K562 (cell line): ENCODE data around the gene SPATA31C1. TPM values are rescaled to one million over a fixed set of nuclear protein-coding genes. Genes with fewer than 3 reads are reported as not detected.

Source experiments
- C11orf30 ChIP-seq: fragments of 450-650 bp; IDR thresholded peaks from 2 replicates; pipeline ENCODE4 v1.6.1; 2016; ENCODE audit warnings: low read depth, mild to moderate bottlenecking
- FOS ChIP-seq: IDR thresholded peaks from 3 replicates; pipeline ENCODE4 v1.6.1; 2011; ENCODE audit not compliant: insufficient read length; ENCODE audit errors: extremely low read depth
- HCFC1 ChIP-seq: IDR thresholded peaks from 2 replicates; pipeline ENCODE4 v1.6.1; 2012; ENCODE audit warnings: low read depth, low read length, improper control_type of control experiment
- MAFK ChIP-seq: IDR thresholded peaks from 2 replicates; pipeline ENCODE4 v1.6.1; 2011; ENCODE audit warnings: low read length, improper control_type of control experiment
- NR2C1 ChIP-seq, 2 experiments: fragments of 450-650 bp; IDR thresholded peaks; 2 replicates each; pipeline ENCODE4 v1.6.1; 2017; ENCODE audit warnings: mild to moderate bottlenecking in 2 of 2, antibody characterized with exemption in 1 of 2, inconsistent platforms in 1 of 2, missing compliant biosample characterization in 1 of 2, missing genetic modification characterization in 1 of 2
- NR2C2 ChIP-seq, 2 experiments: fragments of 200-800 bp in 1 of 2; sonication (Bioruptor generic) in 1 of 2; sonication (generic) in 1 of 2; formaldehyde crosslinking in 1 of 2; IDR thresholded peaks; 2 replicates each; pipeline versions ENCODE4 v1.6.1 to v1.8.0; 2016 to 2022; ENCODE audit warnings: mild to moderate bottlenecking in 1 of 2, missing compliant biosample characterization in 1 of 2, missing genetic modification characterization in 1 of 2, missing genetic modification reagents in 1 of 2
- PTBP1 ChIP-seq: fragments of 200-400 bp; formaldehyde crosslinking; IDR thresholded peaks from 2 replicates; pipeline ENCODE4 v1.6.1; 2017; ENCODE audit warnings: low read depth, low read length
- RAD21 ChIP-seq, 2 experiments: fragments of 250-450 bp in 1 of 2; fragments of 450-650 bp in 1 of 2; sonication (Bioruptor Pico) in 1 of 2; formaldehyde crosslinking in 1 of 2; IDR thresholded peaks in 1 of 2; conservative IDR thresholded peaks in 1 of 2; 2 replicates each; pipeline versions ENCODE4 v1.4.0 to v1.8.0; 2020 to 2022; ENCODE audit warnings: mild to moderate bottlenecking in 2 of 2, moderate library complexity in 1 of 2
- RAD51 ChIP-seq: fragments of 450-650 bp; IDR thresholded peaks from 2 replicates; pipeline ENCODE4 v1.7.1; 2016; ENCODE audit warnings: low read depth, mild to moderate bottlenecking, borderline replicate concordance
- SRF ChIP-seq, 2 experiments: fragments of 250-450, 450-650 bp in 1 of 2; sonication (Bioruptor Pico) in 1 of 2; sonication (generic) in 1 of 2; formaldehyde crosslinking; IDR thresholded peaks; 2 replicates each; pipeline versions ENCODE4 v1.5.0 to v1.5.1; 2020 to 2022; ENCODE audit warnings: mild to moderate bottlenecking in 1 of 2, missing genetic modification reagents in 1 of 2
- TFE3 ChIP-seq: fragments of 450-650 bp; formaldehyde crosslinking; IDR thresholded peaks from 2 replicates; pipeline ENCODE4 v1.4.0; 2020; ENCODE audit warnings: mild to moderate bottlenecking, mixed read lengths
- TSHZ1 ChIP-seq: fragments of 250-450 bp; sonication (Bioruptor Pico); IDR thresholded peaks from 2 replicates; pipeline ENCODE4 v1.4.0; 2020; ENCODE audit warnings: mild to moderate bottlenecking, moderate library complexity
- U2AF2 ChIP-seq: fragments of 200-400 bp; formaldehyde crosslinking; optimal IDR thresholded peaks from 2 replicates; pipeline ENCODE3; 2017; ENCODE audit warnings: low read depth, mild to moderate bottlenecking, low read length
- ZBTB1 ChIP-seq: sonication (generic); formaldehyde crosslinking; IDR thresholded peaks from 2 replicates; pipeline ENCODE4 v1.8.1; 2023; ENCODE audit warnings: missing genetic modification reagents, low read depth, mild to moderate bottlenecking, borderline replicate concordance
- ZHX1 ChIP-seq: fragments of 150-350 bp; conservative IDR thresholded peaks from 2 replicates; pipeline ENCODE4 v1.6.1; 2014; ENCODE audit warnings: low read length
- ZNF124 ChIP-seq: sonication (generic); formaldehyde crosslinking; IDR thresholded peaks from 2 replicates; pipeline ENCODE4 v1.8.1; 2022; ENCODE audit warnings: missing genetic modification reagents
- polyA plus RNA-seq, 8 experiments: library from polyadenylated mRNA; depleted of rRNA in 4 of 8; stranded (reverse) in 5 of 8; unstranded in 3 of 8; fragments of >200 nt; fragmentation: Nextera tagmentation in 2 of 8; fragmentation: Illumina TruSeq in 1 of 8; extraction: Ambion mirVana in 2 of 8; extraction: Trizol in 1 of 8; gene quantifications; 2 replicates each; pipeline versions ENCODE4 v1.2.1 to v1.2.3, GENCODE V29; 2011 to 2014; ENCODE audit warnings: inconsistent platforms in 1 of 8, missing spikeins in 1 of 8
- total RNA-seq, 7 experiments: library from RNA; depleted of rRNA in 6 of 7; stranded (reverse); fragments of >200 nt in 6 of 7; fragmentation: Illumina TruSeq in 2 of 7; extraction: Trizol in 2 of 7; gene quantifications; 2 replicates each; pipeline versions ENCODE4 v1.2.1 to v1.2.3, GENCODE V29; 2011 to 2021; ENCODE audit warnings: low replicate concordance in 1 of 7

The SPATA31C1 gene
- total and polyA plus RNA-seq, 9 of the 15 experiments (the other 6 are each of a cell fraction or from before 2014, with no cell fraction given): 0.03 to 0.15 (median 0.05) TPM; not detected in 3

- TF ChIP-seq TSHZ1 (no peak), ZBTB1 (CRISPR knock-in tag) (no peak), ZHX1 (no peak), SRF (CRISPR knock-in tag; IDR thresholded peaks at IDR 0.05) (0 out of 4 replicates have a peak, but pooled peaks of 1 of the 2 experiments have one; percentile 33), U2AF2 (no peak), RAD21 (CRISPR knock-in tag; conservative IDR thresholded peaks at IDR 0.05 in 1 of 2, IDR thresholded peaks at IDR 0.05 in 1 of 2) (peak; percentile 19 to 37; a peak in 2 of 4 replicates), MAFK (peak; percentile 60), RAD51 (no peak), C11orf30 (peak; percentile 79), PTBP1 (no peak), HCFC1 (peak; percentile 48), FOS (no peak), NR2C2 (CRISPR knock-in tag; IDR thresholded peaks at IDR 0.05) (no peak), NR2C2 (tag; IDR thresholded peaks at IDR 0.05) (peak; percentile 34; the same call in 1 of the 2 replicates), NR2C1 (IDR thresholded peaks at IDR 0.05) (no peak), NR2C1 (tag; IDR thresholded peaks at IDR 0.05) (no peak), TFE3 (CRISPR knock-in tag) (no peak), ZNF124 (CRISPR knock-in tag) (no peak)
Observed at GRCh38 chr9:87909310-87910041, 8.3 kb upstream of the SPATA31C1 start (continued).
